ENCODE measurements around the gene SUGP1. TPM values are rescaled to one million over a fixed set of nuclear protein-coding genes. Genes with fewer than 3 reads are reported as not detected.

Gene SUGP1
- total and polyA plus RNA-seq, 2 of the 13 experiments (the other 11 are each of a cell fraction or from before 2014, with no cell fraction given), result 21.6 to 25.9 TPM

DNA sequence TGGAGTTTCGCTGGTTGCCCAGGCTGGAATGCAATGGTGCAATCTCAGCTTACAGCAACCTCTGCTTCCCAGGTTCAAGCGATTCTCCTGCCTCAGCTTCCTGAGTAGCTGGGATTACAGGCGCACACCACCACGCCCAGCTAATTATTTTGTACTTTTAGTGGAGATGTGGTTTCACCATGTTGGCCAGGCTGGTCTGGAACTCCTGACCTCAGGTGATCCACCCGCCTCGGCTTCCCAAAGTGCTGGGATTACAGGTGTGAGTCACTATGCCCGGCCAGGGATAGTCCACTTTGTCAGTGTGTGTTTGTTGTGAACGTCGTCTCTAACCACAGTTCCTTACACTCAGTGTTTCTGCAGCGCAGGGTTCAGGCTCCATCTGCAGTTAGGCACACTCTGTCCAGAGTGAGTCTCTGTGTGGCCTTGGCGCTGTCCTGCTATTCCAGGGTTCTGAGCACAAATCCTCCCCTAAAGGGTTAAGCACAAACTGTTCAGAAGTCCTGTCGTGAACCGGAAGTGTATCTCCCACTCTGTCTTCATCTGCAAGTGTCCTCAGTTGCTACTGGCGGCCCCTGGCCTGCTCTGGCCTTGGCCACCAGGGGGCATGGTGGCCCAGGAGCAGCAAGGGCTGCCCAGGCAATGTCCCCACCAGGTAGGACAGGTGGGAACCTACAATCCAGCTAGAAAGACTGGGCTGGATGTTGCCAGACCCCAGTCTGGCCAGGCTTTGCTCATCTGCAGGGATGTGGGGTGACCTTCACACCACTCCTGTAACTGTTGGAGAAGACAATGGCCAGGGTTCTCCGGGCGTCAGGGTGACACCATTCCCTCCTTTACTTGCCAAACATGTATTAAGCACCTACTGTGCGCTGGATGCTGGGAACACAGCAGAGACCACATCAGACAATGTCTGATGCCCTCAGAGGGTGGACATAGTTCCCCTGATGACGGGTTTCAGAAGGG lies 46.4 kb upstream of the SUGP1 start (continued):
- 0 out of 2 replicates have a peak, but pooled peaks have one; percentile 69 for TF ChIP-seq ZNF280D (CRISPR knock-in tag; IDR thresholded peaks at IDR 0.05)
- TF ChIP-seq MXD3 (CRISPR knock-in tag; IDR thresholded peaks at IDR 0.05), result peak; percentile 49; the same call in 1 of the 2 replicates
- no peak for TF ChIP-seq KLF15 (CRISPR knock-in tag; IDR thresholded peaks at IDR 0.05; ENCODE audit: borderline replicate concordance)
- no peak for TF ChIP-seq ZFP1 (CRISPR knock-in tag; IDR thresholded peaks at IDR 0.05)
- no peak for TF ChIP-seq ATRX (CRISPR knock-in tag; IDR thresholded peaks at IDR 0.05; ENCODE audit: borderline replicate concordance)
- TF ChIP-seq MAFK (conservative IDR thresholded peaks at IDR 0.05 in 1 of 2, IDR thresholded peaks at IDR 0.05 in 1 of 2; ENCODE audit: low read length in 2 of 2), result no peak
- TF ChIP-seq DPF2 (CRISPR knock-in tag; IDR thresholded peaks at IDR 0.05; ENCODE audit: borderline replicate concordance, low read depth), result no peak
- no peak for TF ChIP-seq HNRNPLL (IDR thresholded peaks at IDR 0.05; ENCODE audit: low read depth, low read length, poor library complexity, severe bottlenecking)
- no peak; the same call in 1 of the 2 replicates for TF ChIP-seq ZNF761 (CRISPR knock-in tag; conservative IDR thresholded peaks at IDR 0.05)
- 0 out of 2 replicates have a peak, but pooled peaks have one; percentile 70 for TF ChIP-seq MXD4 (CRISPR knock-in tag; IDR thresholded peaks at IDR 0.05)
- peak; percentile 65 for TF ChIP-seq PATZ1 (CRISPR knock-in tag; IDR thresholded peaks at IDR 0.05)
- no peak for TF ChIP-seq NFRKB (IDR thresholded peaks at IDR 0.05)
- no peak for TF ChIP-seq MBNL3 (CRISPR knock-in tag; conservative IDR thresholded peaks at IDR 0.05)
- TF ChIP-seq, protein P1, sequence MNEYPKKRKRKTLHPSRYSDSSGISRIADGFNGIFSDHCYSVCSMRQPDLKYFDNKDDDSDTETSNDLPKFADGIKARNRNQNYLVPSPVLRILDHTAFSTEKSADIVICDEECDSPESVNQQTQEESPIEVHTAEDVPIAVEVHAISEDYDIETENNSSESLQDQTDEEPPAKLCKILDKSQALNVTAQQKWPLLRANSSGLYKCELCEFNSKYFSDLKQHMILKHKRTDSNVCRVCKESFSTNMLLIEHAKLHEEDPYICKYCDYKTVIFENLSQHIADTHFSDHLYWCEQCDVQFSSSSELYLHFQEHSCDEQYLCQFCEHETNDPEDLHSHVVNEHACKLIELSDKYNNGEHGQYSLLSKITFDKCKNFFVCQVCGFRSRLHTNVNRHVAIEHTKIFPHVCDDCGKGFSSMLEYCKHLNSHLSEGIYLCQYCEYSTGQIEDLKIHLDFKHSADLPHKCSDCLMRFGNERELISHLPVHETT (CRISPR knock-in tag; conservative IDR thresholded peaks at IDR 0.05), result peak; percentile 19; the same call in 1 of the 2 replicates
- TF ChIP-seq RCOR2 (CRISPR knock-in tag; IDR thresholded peaks at IDR 0.05), result peak; percentile 82; the same call in 1 of the 2 replicates
- no peak for TF ChIP-seq ZNF557 (CRISPR knock-in tag; IDR thresholded peaks at IDR 0.05)
- TF ChIP-seq, protein P2, sequence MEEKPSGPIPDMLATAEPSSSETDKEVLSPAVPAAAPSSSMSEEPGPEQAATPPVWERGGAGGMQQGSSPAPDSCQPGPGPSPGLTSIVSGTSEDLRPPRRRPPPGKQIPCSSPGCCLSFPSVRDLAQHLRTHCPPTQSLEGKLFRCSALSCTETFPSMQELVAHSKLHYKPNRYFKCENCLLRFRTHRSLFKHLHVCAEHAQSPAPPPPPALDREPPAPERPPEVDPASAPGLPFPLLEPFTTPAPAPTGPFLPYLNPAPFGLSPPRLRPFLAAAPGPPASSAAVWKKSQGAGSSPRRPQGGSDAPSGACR (CRISPR knock-in tag; IDR thresholded peaks at IDR 0.05), result no peak
- no peak for TF ChIP-seq NCOA5 (CRISPR knock-in tag; IDR thresholded peaks at IDR 0.05)
- TF ChIP-seq ZNF335 (CRISPR knock-in tag; IDR thresholded peaks at IDR 0.05), result peak; percentile 77; the same call in 1 of the 2 replicates
- no peak for TF ChIP-seq ZNF674 (CRISPR knock-in tag; IDR thresholded peaks at IDR 0.05; ENCODE audit: low read depth)
- no peak for TF ChIP-seq ZFP62 (CRISPR knock-in tag; IDR thresholded peaks at IDR 0.05)
- TF ChIP-seq POLR2AphosphoS2 (IDR thresholded peaks at IDR 0.05; ENCODE audit: low read depth, low read length), result no peak
